ENCODE results near the gene RAB29.

RAB29 gene

GRCh38 chr1:205809469-205809868, 34.2 kb upstream of the RAB29 start:
- TF ChIP-seq TAF1 (IDR thresholded peaks at IDR 0.05; ENCODE audit: low read depth) = no peak
- TF ChIP-seq ZBTB7A (IDR thresholded peaks at IDR 0.05; ENCODE audit: low read depth) = no peak
- TF ChIP-seq FOXM1 (IDR thresholded peaks at IDR 0.05; ENCODE audit: borderline replicate concordance, low read depth) = no peak
- no peak for TF ChIP-seq EGR1 (IDR thresholded peaks at IDR 0.05)
- no peak for TF ChIP-seq TEAD4 (IDR thresholded peaks at IDR 0.05)
- TF ChIP-seq YY1 (IDR thresholded peaks at IDR 0.05; ENCODE audit: low read depth) = no peak

- TF ChIP-seq NFIC (IDR thresholded peaks at IDR 0.05) (no peak), TCF12 (IDR thresholded peaks at IDR 0.05; ENCODE audit: low read depth) (no peak), ZBTB7A (IDR thresholded peaks at IDR 0.05; ENCODE audit: low read depth) (no peak), USF1 (IDR thresholded peaks at IDR 0.05) (no peak), FOXM1 (IDR thresholded peaks at IDR 0.05; ENCODE audit: borderline replicate concordance, low read depth) (no peak), CREB1 (IDR thresholded peaks at IDR 0.05; ENCODE audit: low read depth) (no peak), REST (IDR thresholded peaks at IDR 0.05; ENCODE audit: low read depth) (no peak), RAD21 (IDR thresholded peaks at IDR 0.05; ENCODE audit: low read depth) (no peak), MAX (IDR thresholded peaks at IDR 0.05) (no peak), CEBPB (IDR thresholded peaks at IDR 0.05) (no peak), TAF1 (IDR thresholded peaks at IDR 0.05; ENCODE audit: low read depth) (no peak), EP300 (IDR thresholded peaks at IDR 0.05; ENCODE audit: borderline replicate concordance) (no peak), YY1 (IDR thresholded peaks at IDR 0.05; ENCODE audit: low read depth) (no peak), EGR1 (IDR thresholded peaks at IDR 0.05) (no peak), TEAD4 (IDR thresholded peaks at IDR 0.05) (no peak)
Observed at GRCh38 chr1:205805082-205805711, 29.9 kb upstream of the RAB29 start.

GRCh38 chr1:205804605-205805004, 29.3 kb upstream of the RAB29 start:
- TF ChIP-seq REST (IDR thresholded peaks at IDR 0.05; ENCODE audit: low read depth) = no peak
- no peak for TF ChIP-seq FOXM1 (IDR thresholded peaks at IDR 0.05; ENCODE audit: borderline replicate concordance, low read depth)
- TF ChIP-seq YY1 (IDR thresholded peaks at IDR 0.05; ENCODE audit: low read depth) = no peak
- TF ChIP-seq RAD21 (IDR thresholded peaks at IDR 0.05; ENCODE audit: low read depth) = no peak
- TF ChIP-seq EGR1 (IDR thresholded peaks at IDR 0.05) = no peak

GRCh38 chr1:205803986-205804385, 28.7 kb upstream of the RAB29 start:
- TF ChIP-seq CEBPB (IDR thresholded peaks at IDR 0.05) (no peak), TAF1 (IDR thresholded peaks at IDR 0.05; ENCODE audit: low read depth) (no peak), TCF12 (IDR thresholded peaks at IDR 0.05; ENCODE audit: low read depth) (no peak), CREB1 (IDR thresholded peaks at IDR 0.05; ENCODE audit: low read depth) (no peak), EP300 (IDR thresholded peaks at IDR 0.05; ENCODE audit: borderline replicate concordance) (no peak), ZBTB7A (IDR thresholded peaks at IDR 0.05; ENCODE audit: low read depth) (no peak)

- no peak for TF ChIP-seq CREB1 (IDR thresholded peaks at IDR 0.05; ENCODE audit: low read depth)
- TF ChIP-seq MAX (IDR thresholded peaks at IDR 0.05) = no peak
- TF ChIP-seq ZBTB7A (IDR thresholded peaks at IDR 0.05; ENCODE audit: low read depth) = no peak
- TF ChIP-seq USF1 (IDR thresholded peaks at IDR 0.05) = no peak
- TF ChIP-seq RAD21 (IDR thresholded peaks at IDR 0.05; ENCODE audit: low read depth) = no peak
- TF ChIP-seq REST (IDR thresholded peaks at IDR 0.05; ENCODE audit: low read depth) = no peak
- no peak for TF ChIP-seq TAF1 (IDR thresholded peaks at IDR 0.05; ENCODE audit: low read depth)
- TF ChIP-seq EGR1 (IDR thresholded peaks at IDR 0.05) = no peak
- TF ChIP-seq TEAD4 (IDR thresholded peaks at IDR 0.05) = no peak
- TF ChIP-seq NFIC (IDR thresholded peaks at IDR 0.05) = no peak
- no peak for TF ChIP-seq CEBPB (IDR thresholded peaks at IDR 0.05)
- no peak for TF ChIP-seq TCF12 (IDR thresholded peaks at IDR 0.05; ENCODE audit: low read depth)
- no peak for TF ChIP-seq FOXM1 (IDR thresholded peaks at IDR 0.05; ENCODE audit: borderline replicate concordance, low read depth)
Observed at GRCh38 chr1:205802060-205802459, 26.8 kb upstream of the RAB29 start.

Data from Ishikawa (cell line).